GM20000 (cell line): ENCODE measurements around the gene TMEM221.

Source experiments
- DNase-seq: peaks from one replicate; pipeline ENCODE4 v3.0.0; 2012; ENCODE audit warnings: low spot score
- TF ChIP-seq, protein P1 (sequence below): IDR thresholded peaks from 2 replicates; pipeline ENCODE4 v1.5.1; 2012; ENCODE audit warnings: mild to moderate bottlenecking, control low read depth; ENCODE audit errors: extremely low read depth, missing control alignments

Gene TMEM221

DNA sequence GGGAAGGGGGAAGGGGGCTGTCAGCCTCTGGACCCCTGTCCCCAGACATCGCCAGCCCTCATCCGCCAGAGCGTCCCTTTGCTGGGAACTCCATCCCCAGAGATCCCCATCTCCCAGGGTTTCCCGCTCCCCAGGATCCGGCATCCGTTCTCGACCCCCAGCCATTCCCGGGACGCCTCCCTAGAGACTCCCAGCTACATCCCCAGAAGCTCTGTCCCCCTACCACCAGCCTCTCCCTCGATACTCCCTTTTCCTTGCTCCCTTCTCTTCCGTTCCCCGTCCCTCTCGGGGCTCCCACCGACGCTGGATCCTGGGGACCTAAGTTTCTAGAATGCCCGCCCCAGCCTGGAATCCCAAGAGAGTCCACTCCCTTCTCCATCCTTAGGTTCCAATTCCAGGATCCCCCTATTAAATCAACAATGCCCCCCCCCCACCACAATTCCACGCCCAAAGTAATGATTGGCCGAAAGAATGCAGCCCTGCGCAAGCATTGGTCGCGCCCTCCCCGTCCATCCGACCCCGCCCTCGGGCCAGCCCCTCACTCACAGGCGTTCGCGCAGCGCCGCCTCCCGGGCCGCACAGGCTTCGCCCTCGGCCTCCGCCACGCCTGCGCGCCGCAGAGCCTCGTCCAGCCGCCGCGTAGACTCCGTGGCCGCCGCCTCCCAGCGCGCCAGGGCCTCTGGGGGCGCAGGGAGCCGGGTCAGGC is 57.6 kb downstream of the TMEM221 start:
- DNase-seq: peak; percentile 99
- TF ChIP-seq, protein P1, sequence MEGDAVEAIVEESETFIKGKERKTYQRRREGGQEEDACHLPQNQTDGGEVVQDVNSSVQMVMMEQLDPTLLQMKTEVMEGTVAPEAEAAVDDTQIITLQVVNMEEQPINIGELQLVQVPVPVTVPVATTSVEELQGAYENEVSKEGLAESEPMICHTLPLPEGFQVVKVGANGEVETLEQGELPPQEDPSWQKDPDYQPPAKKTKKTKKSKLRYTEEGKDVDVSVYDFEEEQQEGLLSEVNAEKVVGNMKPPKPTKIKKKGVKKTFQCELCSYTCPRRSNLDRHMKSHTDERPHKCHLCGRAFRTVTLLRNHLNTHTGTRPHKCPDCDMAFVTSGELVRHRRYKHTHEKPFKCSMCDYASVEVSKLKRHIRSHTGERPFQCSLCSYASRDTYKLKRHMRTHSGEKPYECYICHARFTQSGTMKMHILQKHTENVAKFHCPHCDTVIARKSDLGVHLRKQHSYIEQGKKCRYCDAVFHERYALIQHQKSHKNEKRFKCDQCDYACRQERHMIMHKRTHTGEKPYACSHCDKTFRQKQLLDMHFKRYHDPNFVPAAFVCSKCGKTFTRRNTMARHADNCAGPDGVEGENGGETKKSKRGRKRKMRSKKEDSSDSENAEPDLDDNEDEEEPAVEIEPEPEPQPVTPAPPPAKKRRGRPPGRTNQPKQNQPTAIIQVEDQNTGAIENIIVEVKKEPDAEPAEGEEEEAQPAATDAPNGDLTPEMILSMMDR: peak; percentile 78

DNA sequence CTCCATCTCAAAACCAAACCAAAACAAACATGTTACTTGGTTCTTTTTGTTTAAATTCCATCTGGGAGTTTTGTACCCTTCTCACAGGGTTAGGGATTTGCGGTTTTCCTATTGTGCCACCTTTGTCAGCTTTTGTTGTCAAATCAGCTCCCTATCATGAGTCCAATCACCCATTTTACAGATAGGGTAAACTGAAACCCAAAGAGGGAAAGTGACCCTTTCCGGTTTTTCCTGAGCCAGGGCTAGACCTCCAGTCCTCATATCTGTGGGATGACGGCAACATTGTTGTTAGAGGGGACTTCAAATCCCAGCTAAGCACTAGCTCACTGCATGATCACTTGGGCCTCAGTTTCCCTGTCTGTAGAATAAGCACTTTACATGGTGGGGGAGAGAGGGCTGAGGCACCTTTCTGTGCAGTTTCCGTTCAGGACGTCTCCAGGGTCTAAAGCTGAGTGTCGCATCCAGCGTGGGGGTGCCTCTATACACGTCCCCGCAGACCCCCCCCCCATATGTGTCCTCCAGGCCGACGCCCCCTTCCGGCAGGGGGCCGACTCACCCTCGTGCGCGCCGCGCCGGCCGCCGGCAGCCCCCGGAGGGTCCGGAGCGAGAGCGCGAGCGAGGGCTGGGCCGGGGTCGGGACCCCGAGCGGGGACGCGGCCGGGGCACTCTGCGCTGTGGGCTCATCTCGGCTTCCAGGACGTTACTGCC is 58.4 kb downstream of the TMEM221 start:
- no peak for DNase-seq
- TF ChIP-seq, protein P1: no peak

DNA sequence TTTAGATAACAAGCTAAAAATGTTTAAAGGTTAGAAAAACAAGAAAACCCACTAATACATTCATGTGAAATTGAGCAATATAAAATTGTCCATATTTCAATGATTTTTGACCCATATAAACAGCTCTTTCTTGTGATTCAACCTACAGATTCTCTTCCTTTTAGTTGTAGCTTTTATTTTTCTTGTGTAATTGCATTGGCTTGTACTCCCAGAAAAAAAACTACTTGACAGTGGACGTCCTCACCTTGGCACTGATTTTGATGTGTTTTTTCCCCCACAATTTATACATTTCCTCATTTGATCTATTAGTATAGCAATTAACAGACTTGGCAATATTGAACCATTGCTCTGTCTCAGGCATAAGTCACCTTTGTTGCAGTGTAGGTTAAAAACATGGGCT is 59.2 kb downstream of the TMEM221 start:
- no peak for DNase-seq
- TF ChIP-seq, protein P1: no peak

DNA sequence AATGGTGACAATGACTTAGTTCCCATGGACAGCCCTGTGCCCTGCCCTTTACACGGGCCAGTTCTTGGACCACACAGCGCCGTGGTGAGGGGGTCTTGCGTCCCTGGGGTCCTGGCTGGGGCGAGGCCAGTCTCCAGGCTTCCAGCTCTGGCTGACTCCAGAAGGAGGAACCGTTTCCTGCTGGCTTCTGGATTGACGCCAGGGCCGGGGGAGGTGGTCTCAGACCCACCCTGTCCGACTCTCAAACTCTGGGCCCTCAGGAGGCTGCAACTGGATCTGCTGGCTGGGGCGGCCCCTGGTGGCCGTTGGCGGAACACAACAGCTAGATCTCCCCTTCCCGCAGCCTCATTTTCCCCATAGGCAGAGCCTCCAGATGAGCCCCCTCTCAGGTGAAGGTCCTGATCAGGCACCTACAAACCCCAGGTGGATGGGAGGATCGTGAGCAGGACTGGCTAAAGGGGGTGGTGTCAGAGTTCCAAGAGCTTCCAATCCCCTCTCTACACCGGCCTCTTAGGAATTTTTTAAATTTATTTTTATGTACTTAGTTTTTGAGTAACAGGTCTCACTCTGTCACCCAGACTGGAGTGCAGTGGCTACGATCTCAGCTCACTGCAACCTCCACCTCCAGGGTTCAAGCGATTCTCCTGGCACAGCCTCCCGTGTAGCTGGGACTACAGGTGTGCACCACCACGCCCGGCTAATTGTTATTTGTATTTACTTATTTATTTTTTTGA is 62.4 kb downstream of the TMEM221 start:
- TF ChIP-seq, protein P1: peak; percentile 73
- peak; percentile 82 for DNase-seq
